ENCODE data around the gene ZNF35.
"Not testable (repeated sequence)": the region's sequence is repeated elsewhere in the genome, so short reads cannot be mapped to it uniquely, and the experiment has no call there.

Gene ZNF35

DNA sequence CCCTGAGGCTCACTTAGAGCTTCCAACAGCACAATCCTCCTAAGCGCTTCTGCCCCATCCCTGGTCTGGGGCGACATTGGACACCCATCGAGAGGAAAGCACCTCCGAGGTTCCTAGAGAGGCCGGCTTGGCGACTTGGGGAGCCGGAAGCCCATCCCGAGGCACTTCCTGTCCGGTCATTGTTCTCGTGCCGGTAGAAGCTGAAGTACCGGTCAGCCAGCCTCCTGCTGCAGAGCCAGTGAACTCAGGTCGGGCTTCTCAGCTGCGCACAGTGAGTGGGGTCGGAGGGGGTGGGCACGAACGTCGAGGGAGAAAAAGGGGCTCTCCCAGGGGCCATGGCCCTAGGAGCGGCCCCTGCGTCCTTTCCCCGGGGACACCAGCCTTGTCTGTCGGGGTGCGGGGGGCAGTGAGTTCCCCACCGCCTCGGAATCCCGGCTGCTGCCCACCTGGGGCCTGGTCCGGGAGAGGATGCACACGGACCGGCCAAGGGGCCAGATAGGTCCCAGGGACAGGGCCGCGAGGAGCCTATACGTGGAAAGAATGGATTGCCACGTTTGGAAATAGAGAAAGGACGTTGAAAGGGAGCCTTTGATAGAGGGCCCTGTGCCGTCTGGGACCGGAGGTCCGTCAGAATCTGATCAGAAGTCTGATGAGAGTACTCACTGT is at the start of gene ZNF35:
ZNF35 (plus strand) TSS at position 169 of the 666 bp plus-strand sequence. CDS start 2,336 bp downstream, outside the sequence.
- peak; percentile 70 for DNase-seq

DNA sequence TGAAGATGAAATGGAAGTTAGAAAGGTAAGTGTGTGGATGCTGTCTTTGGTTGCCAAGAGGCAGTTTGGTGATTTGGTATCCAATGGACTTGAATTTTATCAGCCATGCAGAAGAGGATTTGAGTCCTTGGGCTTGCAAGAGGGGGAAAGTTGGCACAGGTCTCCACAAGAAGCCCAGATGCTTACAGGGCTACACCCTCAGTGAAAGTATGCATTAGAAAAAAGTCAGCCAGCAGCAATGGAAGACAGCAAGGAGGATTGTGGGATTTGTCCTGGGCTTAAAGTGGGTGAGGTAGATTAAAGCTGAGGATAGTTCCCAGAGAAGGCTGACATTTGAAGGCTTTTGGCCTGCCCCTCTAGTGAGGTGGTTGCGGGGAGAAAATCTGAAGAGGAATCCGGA is 46.8 kb upstream of the ZNF35 start:
- no peak for DNase-seq

DNA sequence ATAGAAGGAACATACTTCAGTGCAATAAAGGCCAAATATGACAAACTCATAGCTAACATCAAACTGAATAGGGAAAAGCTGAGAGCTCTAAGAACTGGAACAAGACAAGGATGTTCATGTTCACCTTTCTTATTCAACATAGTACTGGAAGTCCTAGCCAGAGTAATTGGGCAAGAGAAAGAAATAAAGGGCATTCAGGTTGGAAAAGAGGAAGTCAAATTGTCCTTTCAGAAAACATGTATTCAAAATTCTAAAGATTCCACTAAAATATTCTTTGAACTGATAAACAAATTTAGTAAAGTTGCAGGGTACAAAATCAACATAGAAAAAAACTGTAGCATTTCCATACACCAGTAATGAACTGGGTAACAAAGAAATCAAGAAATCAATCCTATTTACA is 35.9 kb upstream of the ZNF35 start:
- DNase-seq, result no peak

DNA sequence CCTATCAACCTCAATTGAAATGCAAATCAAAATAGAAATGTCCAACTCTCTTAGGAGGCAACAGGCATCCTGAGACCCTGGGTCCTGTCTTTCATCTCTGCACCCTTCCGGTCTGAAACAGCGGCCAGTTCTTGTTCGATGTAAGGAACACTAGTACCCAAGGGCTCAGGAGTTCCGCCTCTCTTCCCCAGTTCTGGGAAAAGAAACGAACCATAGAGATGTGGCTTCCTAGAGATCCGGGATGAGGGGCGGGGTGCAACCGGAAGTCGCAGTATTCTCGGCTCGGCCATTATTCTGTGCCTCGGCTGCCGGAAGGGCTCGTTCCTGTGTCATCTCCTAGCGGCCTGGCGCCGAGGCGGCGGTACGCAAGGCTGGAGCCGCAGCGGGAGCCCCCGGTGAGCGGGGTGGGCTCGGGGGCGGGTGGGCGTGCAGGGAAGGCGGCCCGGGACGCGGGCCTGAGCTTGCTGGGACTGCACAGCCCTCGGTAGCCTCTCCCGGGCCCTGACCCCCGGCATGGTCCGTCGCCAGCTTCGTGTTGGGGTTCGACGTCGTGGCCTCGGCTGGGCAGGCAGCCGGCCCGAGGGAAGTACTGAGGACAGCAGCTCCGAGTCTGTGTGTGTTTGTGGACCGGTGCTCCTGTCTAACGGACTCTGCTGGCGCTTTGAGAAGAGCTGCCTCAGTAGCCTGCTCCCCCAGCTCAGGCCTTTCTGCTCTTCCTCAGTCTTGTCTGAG is 23.6 kb upstream of the ZNF35 start, which contains the start of gene ZNF197:
ZNF197 (plus strand) TSS at position 288 of the 732 bp plus-strand sequence. CDS start 4,119 bp downstream, outside the sequence.
- peak; percentile 81 for DNase-seq

DNA sequence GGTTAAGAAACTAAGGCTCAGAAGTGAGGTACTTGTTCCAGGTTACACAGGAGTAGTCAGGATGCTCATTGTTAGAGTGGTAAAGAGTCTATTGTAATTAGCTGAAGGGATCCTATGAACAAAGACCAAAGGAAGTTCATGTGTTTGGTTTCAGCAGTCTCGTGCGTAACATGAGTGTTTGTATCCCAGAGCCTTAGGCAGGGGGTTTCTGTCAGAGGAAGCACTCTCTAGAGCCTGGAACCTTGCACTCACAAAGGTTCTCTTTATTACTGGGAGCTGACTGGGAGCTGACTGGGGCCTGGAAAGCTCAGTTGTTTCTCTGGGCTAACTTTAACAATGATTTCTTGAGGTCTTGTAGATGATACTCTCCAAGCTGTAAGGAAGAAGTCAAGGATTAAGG is 19.8 kb upstream of the ZNF35 start:
- DNase-seq, result no peak

DNA sequence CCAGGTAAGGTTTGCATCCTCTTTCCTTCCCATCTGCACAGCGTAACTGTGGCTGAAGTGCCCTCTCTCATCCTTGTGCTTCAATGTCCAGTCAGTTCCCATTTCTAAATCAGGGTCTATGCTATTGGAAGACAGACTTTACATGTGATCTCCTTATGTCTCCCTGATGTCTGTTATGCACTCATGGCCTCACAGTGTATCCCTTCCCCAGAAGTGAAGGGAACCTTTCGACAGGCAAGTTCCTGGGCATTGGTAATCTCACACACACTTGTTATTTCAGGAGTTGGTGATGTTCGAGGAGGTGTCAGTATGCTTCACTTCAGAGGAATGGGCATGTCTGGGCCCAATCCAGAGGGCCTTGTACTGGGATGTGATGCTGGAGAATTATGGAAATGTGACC is 16.3 kb upstream of the ZNF35 start:
- DNase-seq, result no peak

DNA sequence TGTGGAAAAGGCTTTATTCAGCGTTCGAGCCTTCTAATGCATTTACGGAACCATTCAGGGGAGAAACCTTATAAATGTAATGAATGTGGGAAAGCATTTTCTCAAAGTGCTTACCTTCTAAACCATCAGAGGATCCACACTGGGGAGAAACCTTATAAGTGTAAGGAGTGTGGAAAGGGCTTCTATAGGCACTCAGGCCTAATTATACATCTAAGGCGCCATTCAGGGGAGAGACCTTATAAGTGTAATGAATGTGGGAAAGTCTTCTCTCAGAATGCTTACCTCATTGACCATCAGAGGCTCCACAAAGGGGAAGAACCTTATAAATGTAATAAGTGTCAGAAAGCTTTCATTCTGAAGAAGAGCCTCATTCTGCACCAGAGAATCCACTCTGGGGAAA is 6.2 kb upstream of the ZNF35 start:
- no peak for DNase-seq

DNA sequence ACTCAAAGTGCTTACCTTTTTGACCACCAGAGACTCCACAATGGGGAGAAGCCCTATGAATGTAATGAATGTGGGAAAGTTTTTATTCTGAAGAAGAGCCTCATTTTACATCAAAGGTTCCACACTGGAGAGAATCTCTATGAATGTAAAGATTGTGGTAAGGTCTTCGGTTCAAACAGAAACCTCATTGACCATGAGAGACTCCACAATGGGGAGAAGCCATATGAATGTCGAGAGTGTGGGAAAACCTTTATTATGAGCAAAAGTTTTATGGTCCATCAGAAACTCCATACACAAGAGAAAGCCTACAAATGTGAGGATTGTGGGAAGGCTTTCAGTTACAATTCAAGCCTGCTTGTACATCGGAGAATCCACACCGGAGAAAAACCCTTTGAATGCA is 5.5 kb upstream of the ZNF35 start:
- no peak for DNase-seq

DNA sequence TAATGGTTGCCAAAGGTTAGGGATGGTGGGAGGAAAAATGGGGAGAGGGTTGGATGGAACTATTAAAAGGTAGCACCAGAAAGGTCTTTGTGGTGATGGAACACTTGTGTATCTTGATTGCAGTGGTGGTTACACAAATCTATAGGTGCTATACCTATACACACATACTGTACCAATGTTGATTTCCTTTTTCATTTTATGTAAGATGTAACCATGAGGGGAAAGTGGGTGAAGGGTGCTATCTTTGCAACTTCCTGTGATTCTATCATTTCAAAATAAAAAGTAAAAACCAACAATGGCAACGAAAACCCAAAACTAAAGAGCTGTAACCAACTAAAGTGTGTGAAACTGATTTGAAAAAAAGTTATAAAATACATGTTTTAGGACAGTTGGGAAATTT is 761 bp upstream of the ZNF35 start:
- no peak for DNase-seq

DNA sequence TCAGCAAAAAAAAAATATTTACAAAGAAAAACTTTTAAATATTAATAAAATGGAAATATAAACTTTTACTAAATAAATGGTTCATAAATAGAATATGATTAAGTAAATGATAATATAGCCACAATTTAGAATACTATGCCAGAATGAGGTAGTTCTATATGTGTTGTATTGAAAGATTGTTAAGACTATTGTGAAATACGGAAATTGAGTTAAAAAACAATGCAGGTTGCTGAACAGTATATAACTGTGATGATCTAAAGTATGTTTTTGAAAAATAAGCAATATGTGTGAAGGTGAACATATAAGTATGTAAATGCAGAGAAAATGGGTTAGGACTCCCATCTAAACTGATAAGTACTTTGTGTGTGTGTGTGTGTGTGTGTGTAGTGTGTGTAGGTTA is 1.2 kb downstream of the ZNF35 start:
- no peak for DNase-seq

DNA sequence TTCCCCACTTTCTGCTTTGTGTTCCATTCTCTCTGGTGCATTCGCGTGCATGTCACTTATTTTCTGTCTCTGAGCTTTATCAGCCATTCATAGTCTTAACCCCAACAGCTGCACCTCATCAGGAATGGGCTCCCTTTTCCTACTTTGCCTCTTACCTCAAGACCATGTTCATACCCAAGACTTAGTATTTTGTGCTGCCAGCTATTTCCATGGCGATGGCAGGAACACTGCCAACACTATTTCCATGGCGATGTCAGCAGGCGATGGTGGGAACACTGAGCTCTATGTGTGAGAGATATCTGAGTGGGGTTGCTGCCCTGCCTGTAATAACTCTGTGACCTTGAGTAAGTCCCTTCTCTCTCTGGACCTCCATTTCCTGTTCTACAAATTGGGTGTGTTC is 5.5 kb downstream of the ZNF35 start:
- no peak for DNase-seq

DNA sequence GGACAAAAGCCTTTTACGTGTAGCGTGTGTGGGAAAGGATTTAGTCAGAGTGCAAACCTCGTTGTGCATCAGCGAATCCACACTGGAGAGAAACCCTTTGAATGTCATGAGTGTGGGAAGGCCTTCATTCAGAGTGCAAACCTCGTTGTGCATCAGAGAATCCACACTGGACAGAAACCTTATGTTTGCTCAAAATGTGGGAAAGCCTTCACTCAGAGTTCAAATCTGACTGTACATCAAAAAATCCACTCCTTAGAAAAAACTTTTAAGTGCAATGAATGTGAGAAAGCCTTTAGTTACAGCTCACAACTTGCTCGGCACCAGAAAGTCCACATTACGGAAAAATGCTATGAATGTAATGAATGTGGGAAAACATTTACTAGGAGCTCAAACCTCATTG is 10.5 kb downstream of the ZNF35 start:
- no peak for DNase-seq

DNA sequence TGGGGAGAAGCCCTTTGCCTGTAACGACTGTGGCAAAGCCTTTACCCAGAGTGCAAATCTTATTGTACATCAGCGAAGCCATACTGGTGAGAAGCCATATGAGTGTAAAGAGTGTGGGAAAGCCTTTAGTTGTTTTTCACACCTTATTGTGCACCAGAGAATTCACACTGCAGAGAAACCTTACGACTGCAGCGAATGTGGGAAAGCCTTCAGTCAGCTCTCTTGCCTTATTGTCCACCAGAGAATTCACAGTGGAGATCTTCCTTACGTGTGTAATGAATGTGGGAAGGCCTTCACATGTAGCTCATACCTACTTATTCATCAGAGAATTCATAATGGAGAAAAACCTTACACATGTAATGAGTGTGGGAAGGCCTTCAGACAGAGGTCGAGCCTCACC is 10.9 kb downstream of the ZNF35 start:
- no peak for DNase-seq

DNA sequence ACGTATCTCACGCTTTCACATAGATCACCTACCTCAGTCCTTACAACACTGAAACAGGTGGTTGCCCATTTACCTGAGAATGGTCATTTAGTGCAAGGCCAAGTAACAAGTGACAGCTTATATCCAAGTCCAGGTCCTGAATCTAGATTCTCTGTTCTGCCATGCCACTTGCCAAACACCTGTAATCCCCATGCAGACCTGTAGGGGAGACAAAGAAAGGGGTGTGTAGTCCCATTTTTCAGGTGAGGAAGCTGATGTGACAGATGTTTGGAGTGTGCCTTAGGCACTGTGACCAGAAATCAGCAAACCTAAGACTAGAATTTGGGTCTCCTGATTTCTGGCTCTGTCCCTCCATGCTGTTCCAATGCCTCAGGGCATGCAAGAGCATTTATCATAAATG is 12.7 kb downstream of the ZNF35 start:
- no peak for DNase-seq

DNA sequence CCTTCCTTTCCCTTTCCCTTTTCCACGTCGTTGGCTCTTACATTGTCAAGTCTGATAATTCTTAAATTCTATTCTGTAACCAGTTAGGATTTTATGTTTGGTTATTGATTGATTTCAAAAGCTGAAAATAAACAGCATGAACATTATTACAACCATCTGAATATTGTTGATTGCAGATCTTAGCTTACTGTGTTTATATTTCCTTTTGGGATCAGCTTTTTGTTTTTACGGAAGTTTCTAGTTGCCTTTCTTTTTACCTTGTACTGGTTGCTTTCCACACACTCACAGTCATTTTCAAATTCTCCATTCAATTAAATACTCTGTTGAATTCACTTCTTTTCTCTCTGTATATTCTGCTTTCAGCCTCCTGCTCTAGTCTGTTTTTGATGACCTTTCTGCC is 16.6 kb downstream of the ZNF35 start:
- no peak for DNase-seq

DNA sequence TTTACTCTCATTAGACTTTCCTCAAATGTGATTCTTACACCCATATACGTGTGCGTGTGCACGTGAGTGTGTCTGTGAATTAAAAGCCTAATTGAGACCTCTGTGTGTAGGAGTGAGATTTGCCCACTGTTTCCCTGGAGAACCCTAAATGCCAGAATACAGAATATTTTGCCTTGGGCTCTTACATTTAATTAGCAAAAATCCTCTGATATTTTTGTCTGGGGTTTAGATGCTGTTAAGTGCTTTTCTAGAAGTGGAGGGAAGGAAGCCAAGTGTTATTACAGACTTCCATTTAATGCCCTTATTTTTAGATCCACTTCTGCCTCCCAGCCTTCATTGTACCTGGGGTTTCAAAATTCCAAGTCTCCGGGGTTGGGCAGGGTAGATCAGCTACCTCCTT is 17.8 kb downstream of the ZNF35 start:
- DNase-seq, result no peak

DNA sequence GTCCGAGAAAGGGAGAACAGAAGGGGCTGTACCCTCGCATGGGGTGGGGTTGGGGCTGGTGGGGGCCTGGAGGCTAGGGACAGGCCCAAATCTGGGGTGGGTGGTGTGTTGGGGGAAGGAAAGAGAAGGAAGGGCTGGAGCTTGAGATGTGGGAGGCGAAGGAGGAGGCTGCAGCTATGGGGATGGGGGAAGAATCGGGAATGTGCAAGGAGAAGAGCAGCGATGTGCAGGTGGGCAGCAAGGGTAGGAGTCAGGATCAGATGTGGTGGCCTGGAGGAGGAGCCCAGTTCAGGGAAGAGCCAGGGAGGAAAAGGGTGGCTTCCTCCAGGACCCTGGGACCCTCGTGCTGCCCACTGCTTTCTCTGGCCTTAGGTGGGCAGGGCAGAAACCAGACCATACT is 21.2 kb downstream of the ZNF35 start:
- DNase-seq, result no peak

DNA sequence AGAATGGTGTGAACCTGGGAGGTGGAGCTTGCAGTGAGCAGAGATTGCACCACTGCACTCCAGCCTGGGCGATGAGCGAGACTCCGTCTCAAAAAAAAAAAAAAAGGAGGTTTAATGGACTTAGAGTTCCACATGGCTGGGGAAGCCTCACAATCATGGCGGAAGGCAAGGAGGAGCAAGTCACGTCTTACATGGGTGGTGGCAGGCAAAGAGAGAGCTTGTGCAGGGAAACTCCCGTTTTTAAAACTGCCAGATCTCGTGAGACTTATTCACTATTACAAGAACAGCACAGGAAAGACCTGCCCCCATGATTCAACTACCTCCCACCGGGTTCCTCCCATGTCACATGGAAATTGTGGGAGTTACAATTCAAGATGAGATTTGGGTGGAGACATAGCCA is 24.9 kb downstream of the ZNF35 start:
- DNase-seq, result not testable (repeated sequence)

DNA sequence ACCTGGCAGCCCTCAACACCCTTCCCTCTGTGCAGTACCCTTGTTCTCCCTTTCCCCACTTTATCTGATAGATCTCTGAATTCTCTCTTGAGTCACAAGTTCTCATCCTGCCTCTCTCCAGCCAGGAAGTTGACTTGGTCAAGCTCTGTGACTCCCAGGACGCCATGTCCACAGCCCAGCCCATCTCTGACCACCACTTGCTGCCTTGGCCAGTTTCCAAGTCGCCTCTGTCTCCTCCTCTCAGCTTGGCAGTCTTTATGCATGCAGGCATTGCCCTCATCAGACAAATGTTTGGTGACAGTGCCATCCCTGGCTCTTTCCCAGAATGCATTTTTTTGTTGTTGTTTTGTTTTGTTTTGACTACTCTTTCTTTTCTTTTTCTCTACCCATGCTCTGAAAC is 25.7 kb downstream of the ZNF35 start:
- no peak for DNase-seq

DNA sequence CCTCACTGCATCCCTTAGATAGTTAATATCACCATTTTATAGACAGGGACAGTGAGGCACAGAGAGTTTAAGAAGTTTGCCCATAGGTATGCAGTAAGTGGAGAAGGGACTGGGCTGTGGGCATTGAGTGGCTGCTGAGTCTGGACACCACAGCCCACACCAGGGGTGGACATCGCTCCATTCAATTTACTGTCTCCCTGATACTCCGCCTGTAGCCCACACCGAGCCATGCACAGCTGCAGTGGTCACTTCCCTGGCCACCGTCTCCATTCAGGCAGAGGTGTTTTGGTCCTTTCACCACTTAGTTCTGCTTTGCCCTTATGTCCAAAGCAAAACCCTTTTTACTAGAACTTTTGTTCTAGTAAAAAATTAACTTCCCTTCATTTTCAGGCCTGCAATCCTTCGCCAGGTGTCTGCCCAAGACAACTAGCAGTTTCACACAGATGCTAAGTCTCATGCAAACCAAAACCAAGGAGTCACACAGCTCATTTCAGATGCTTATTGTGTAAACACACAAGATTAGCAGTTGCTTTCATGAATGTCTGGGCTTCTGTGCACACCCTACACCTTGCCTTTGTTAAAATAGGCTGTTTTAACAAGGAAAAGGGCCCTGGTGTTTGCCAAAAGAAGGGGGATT is 30.1 kb downstream of the ZNF35 start:
- no peak for DNase-seq

DNA sequence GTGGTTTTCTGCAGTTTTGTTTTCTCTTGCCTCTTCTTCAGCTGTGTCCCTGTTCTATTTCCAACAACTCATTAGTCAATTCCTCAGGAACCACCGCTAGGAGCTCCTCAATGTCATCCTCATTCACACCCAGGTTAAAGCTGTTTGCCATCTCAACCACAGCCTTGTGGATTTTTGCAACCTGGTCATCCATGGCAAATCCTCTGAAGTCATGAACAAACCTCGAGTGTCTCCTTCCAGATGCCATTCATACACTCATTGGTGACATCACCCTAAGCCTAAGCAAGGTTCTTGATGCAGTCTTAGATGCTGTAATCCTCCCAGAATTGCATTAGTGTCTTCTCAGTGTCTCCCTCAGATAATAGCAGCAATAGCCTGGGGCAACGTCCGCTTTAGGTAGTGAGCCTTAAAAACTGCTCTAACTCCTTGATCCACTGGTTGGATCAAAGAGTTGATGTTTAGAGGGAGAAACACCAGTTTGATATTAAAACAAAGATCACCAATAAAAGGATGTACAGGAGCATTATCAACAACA is 32.5 kb downstream of the ZNF35 start:
- no peak for DNase-seq

DNA sequence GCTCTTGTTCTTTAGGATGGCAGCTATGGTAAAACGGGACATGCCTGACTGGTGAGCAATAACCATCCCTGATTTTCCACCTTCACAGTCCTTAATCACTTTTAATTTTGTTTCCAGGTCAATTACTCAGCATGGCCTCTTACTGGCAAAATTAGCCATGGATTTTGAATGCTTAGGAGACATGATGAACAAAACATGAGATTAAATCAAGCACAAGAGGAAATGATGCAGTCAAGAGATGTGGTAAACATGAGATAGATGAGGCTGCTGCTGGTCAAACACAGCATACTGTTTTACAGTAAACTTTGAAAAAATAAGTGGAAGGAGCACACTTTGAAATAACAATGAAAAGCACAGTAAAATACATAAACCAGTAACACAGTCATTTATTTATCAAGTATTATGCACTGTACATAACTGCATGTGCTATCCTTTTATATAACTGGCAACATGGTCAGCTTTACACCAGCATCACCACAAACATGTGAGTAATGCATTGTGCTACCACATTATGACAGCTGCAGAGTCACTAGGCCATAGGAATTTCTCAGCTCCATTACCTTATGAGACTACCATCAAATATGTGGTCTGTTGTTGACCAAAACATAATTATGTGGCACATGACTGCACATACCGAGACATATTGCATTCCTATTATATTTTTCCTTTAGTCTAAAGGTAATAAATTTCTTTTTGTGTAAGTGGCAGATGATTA is 33.8 kb downstream of the ZNF35 start:
- no peak for DNase-seq

DNA sequence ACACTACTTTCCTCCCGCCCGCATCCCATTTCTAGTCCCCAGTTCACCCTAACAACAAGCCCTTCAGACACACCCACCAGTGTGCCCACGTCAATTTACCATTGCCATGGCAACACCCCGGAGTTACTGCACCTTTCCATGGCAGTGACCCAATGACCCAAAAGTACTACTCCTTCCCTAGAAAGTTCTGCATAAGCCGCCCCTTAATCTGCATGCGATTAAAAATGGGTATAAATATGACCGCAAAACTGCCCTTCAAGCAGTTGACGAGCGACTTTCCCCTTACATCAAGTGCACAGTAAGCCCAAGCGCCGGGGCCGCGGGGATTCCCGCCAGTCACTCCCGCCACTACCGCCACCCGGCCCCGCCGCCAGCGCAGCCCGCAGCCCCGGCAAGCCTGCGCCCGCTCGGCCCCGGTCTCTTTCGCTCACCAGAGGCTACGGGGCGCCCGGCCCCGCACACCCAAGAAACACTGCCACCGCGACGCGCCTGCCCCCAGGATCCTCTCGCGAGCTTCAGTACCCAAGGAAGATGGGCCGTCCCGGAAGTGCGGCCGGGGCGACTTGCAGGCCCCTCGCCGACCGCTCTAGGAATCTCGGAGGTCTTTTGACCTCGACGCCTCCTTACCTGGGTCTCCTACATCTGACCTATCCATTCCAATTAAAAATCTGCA is 36.7 kb downstream of the ZNF35 start:
- peak; percentile 79 for DNase-seq
